ENCODE measurements around the gene CSRP1. TPM values are rescaled to one million over a fixed set of nuclear protein-coding genes. Genes with fewer than 3 reads are reported as not detected.

The CSRP1 gene
- total RNA-seq, 4 donors from 2014 or later, result 913 to 2,516 (median 1,349) TPM

GRCh38 chr1:201513498-201514243, 6.7 kb upstream of the CSRP1 start:
- H3K27me3 ChIP-seq, result no peaks in the 10 kb centered on the region
- intact Hi-C loops (cut with DNase I; ENCODE audit: low total_unique reads), result loop anchor here (2.0 to 5.0 kb wide), 2 partner anchors 31 to 66 kb away; no protein-coding TSS in a partner anchor
- H3K4me3 ChIP-seq, result no peak overlapping the region
- H3K9me3 ChIP-seq, result no peaks in the 10 kb centered on the region
- H3K4me1 ChIP-seq, result peaks cover 0 to 4% of the 10 kb centered on the region in 2 donors
- TF ChIP-seq POLR2A (IDR thresholded peaks at IDR 0.05), result no peak
- TF ChIP-seq, protein P1, sequence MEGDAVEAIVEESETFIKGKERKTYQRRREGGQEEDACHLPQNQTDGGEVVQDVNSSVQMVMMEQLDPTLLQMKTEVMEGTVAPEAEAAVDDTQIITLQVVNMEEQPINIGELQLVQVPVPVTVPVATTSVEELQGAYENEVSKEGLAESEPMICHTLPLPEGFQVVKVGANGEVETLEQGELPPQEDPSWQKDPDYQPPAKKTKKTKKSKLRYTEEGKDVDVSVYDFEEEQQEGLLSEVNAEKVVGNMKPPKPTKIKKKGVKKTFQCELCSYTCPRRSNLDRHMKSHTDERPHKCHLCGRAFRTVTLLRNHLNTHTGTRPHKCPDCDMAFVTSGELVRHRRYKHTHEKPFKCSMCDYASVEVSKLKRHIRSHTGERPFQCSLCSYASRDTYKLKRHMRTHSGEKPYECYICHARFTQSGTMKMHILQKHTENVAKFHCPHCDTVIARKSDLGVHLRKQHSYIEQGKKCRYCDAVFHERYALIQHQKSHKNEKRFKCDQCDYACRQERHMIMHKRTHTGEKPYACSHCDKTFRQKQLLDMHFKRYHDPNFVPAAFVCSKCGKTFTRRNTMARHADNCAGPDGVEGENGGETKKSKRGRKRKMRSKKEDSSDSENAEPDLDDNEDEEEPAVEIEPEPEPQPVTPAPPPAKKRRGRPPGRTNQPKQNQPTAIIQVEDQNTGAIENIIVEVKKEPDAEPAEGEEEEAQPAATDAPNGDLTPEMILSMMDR (IDR thresholded peaks at IDR 0.05), result no peak
- no peaks in the 10 kb centered on the region for H3K36me3 ChIP-seq
- H3K27ac ChIP-seq, result peak overlapping the region; percentile 67 to 97
- DNase-seq, result peak in 1 of 2 donors; percentile 23

DNA sequence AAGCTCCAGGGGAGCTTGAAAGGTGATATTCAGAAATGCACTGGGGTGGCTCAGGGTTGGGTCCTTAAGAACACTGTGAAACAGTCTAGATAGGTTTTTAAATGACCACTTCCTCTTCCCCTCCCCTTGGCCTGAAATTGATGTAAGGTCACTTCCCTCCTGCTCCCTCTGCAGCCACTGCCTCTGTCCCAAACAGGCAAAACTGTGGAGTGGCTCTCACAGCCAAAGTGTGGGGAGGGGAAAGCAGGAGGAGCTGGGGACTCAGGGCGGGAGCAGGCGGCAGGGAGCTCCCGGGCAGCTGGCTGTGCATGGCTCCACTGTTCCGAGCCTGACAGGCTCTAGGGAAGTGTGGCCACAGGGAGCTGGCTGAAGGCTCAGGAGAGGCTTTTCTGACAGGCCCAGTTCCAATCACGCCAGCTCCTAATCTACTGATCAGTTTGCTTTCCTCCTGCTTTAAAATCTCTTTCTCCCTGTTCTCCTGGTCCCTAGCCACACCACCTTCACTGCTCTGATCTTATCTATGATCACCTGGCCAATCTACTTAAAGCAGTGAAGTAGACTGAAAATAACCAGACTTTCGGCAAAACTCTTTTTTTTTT, 5.1 kb upstream of the CSRP1 start:
- H3K4me3 ChIP-seq, result no peak overlapping the region
- intact Hi-C loops (cut with DNase I; ENCODE audit: low total_unique reads), result loop anchor here (2.0 to 5.0 kb wide), 2 partner anchors 29 to 65 kb away; no protein-coding TSS in a partner anchor
- peak; percentile 69 for DNase-seq
- peak overlapping the region; percentile 97 to 99 for H3K27ac ChIP-seq
- peaks cover 4 to 12% of the 10 kb centered on the region in 2 donors for H3K4me1 ChIP-seq
- no peaks in the 10 kb centered on the region for H3K27me3 ChIP-seq
- H3K9me3 ChIP-seq, result no peaks in the 10 kb centered on the region
- TF ChIP-seq, protein P1 (IDR thresholded peaks at IDR 0.05), result peak in 1 of 4 experiments; percentile 15
- no peak for TF ChIP-seq POLR2A (IDR thresholded peaks at IDR 0.05)
- H3K36me3 ChIP-seq, result no peaks in the 10 kb centered on the region

GRCh38 chr1:201511396-201511940, 4.5 kb upstream of the CSRP1 start:
- intact Hi-C loops (cut with DNase I; ENCODE audit: low total_unique reads), result loop anchor here (5.0 kb wide), 1 partner anchor 64 kb away; no protein-coding TSS in a partner anchor
- peak in 1 of 2 donors; percentile 34 for DNase-seq
- Histone ChIP-seq H3K4me1 (peaks cover 4 to 12% of the 10 kb centered on the region in 2 donors), H3K9me3 (no peaks in the 10 kb centered on the region), H3K36me3 (no peaks in the 10 kb centered on the region), H3K4me3 (no peak overlapping the region), H3K27me3 (no peaks in the 10 kb centered on the region), H3K27ac (peak overlapping the region; percentile 97 to 99)
- no peak for TF ChIP-seq POLR2A (IDR thresholded peaks at IDR 0.05)
- TF ChIP-seq, protein P1 (IDR thresholded peaks at IDR 0.05), result no peak

- Histone ChIP-seq H3K4me3 (no peak overlapping the region), H3K9me3 (no peaks in the 10 kb centered on the region), H3K27me3 (no peaks in the 10 kb centered on the region), H3K4me1 (peaks cover 4 to 12% of the 10 kb centered on the region in 2 donors), H3K36me3 (no peaks in the 10 kb centered on the region), H3K27ac (peak overlapping the region; percentile 97 to 99)
- TF ChIP-seq POLR2A (IDR thresholded peaks at IDR 0.05), result no peak
- TF ChIP-seq, protein P1 (IDR thresholded peaks at IDR 0.05), result no peak
- DNase-seq, result no peak
- intact Hi-C loops (cut with DNase I; ENCODE audit: low total_unique reads), result loop anchor here (5.0 kb wide), 1 partner anchor 63 kb away; no protein-coding TSS in a partner anchor
These were observed 3.8 kb upstream of the CSRP1 start for GRCh38 chr1:201510734-201511133.
